ENCODE measurements around the gene SYNRG. TPM values are rescaled to one million over a fixed set of nuclear protein-coding genes. Genes with fewer than 3 reads are reported as not detected.
A peak's percentile ranks its signal among the peaks of the same experiment; 100 is the strongest.

Gene SYNRG
- total RNA-seq, 2 experiments from 2014 or later: 40.4 to 40.5 TPM

DNA sequence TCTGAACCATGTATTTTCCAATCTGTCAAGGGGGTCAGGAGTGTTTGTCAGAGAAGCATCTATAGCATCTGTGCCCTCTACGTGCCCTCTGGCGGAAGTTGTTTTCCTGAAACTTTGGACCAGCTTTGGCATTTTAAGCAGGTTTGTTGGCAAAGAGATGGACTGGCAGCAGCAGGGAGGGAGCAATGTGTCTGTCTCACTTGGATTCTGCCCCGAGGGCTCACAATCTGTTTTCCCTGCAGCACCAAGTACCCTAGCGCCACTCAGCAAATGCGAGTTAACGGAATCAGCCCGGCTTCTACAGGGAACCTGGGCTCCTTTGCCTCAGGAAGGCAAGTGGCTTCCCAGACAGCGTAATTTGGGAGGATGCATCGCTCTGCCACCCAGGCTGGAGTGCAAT lies 102.1 kb downstream of the SYNRG start:
- no peak for DNase-seq
- no peaks in the 10 kb centered on the region for H3K9me3 Mint-ChIP-seq
- no peaks in the 10 kb centered on the region for H3K27me3 Mint-ChIP-seq
- no peak overlapping the region for H3K4me3 Mint-ChIP-seq
- peaks cover 20% of the 10 kb centered on the region for H3K4me1 Mint-ChIP-seq
- no peak overlapping the region for H3K27ac Mint-ChIP-seq
- peaks cover 3% of the 10 kb centered on the region for H3K36me3 Mint-ChIP-seq

DNA sequence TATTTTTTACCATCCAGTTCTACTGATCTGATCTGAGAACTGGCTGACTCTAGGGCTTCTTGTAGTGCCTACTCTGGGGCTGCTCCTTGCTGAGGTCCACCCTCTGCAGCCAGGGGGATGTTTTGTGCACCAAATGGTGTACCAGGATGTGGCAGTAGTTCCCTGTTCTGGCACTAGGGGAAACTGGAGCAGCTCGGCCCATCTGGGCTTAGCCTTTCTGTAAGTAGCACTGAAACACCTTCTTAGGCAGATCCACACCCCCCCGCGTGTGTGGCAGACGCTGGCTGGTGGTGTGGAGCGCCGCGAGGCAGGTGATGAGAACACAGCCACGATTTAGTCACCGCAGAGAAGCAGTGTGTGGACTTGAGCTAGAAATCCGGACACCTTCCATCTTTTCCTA lies 102.5 kb downstream of the SYNRG start:
- Mint-ChIP-seq H3K36me3 (peaks cover 3% of the 10 kb centered on the region), H3K4me1 (peaks cover 20% of the 10 kb centered on the region), H3K27ac (no peak overlapping the region), H3K9me3 (no peaks in the 10 kb centered on the region), H3K27me3 (no peaks in the 10 kb centered on the region), H3K4me3 (no peak overlapping the region)
- DNase-seq: no peak

DNA sequence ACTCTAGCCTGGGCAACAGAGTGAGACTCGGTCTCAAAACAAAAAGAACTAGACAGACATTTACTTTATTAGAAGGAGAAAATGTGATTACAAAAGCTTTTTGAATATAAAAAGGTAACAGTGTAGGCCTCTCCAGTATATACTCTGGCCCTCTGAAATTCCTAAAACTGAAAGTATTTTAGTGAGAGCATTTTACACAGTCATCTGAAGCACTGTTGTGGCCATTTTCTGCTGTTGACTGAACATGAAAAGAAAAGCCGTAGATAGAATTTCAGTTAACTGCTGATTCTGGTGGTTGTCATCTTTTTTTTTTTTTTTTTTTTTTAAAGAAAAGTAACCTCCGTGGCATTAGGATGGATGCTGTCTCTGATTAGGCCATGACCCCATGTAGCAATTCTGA lies 103.9 kb downstream of the SYNRG start:
- no peaks in the 10 kb centered on the region for H3K27me3 Mint-ChIP-seq
- H3K27ac Mint-ChIP-seq: no peak overlapping the region
- H3K4me1 Mint-ChIP-seq: peaks cover 15% of the 10 kb centered on the region
- no peak overlapping the region for H3K4me3 Mint-ChIP-seq
- no peaks in the 10 kb centered on the region for H3K36me3 Mint-ChIP-seq
- DNase-seq: no peak
- no peaks in the 10 kb centered on the region for H3K9me3 Mint-ChIP-seq

DNA sequence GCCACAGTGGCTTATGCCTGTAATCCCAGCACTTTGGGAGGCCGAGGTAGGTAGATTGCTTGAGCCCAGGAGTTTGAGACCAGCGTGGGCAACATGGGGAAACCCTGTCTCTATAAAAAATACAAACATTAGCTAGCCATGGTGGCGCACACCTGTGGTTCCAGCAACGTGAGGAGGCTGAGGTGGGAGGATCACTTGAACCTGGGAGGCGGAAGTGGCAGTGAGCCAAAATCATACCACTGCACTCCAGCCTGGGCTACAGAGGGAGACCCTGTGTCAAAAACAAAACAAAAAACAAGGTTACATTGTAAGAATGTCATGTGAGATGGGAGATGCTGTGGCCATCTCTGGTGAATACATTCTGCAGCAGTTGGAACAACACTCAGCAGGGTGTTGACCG lies 106.1 kb downstream of the SYNRG start:
- Mint-ChIP-seq H3K27me3 (no peaks in the 10 kb centered on the region), H3K36me3 (no peaks in the 10 kb centered on the region), H3K9me3 (no peaks in the 10 kb centered on the region), H3K4me3 (no peak overlapping the region), H3K27ac (no peak overlapping the region), H3K4me1 (peaks cover 11% of the 10 kb centered on the region)
- DNase-seq: no peak

DNA sequence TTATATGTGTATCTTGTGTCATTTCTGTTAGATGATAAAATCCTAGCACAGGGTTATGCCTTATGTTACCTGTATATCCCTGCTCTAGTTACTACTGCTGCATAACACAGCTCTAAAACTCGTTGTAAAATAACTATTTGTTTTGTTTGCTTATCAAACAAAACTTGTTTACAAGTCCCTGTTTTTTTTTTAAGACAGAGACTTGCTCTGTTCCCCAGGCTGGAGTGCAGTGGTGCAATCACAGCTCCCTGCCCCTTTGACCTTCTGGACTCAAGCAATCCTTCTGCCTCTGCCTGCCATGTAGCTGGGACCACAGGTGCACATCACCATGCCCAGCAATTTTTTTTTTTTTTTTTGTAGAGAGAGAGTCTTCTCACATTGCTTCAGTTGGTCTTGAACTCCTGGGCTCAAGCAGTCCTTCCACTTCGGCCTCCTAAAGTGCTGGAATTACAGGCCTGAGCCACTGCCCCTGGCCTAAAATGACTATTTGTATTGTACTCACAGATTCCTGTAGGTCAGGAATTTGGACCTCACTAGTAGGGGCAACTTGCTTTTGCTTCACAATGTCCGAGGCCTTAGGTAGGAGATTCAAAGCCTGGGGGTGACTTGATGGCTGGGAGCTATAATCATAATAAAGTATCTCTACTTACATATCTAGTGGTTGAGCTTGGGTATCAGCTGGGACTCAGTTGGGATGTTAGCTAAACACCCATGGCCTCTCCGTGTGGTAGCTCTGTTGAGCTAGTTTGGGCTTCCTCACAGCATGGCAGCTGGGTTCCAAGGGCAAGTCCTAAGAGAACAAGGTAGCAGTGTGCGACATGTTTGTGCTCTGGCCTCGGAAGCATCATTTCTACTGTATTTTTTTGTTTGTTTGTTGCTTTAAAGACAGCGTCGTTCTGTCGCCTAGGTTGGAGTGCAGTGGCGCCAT lies 106.9 kb downstream of the SYNRG start:
- H3K36me3 Mint-ChIP-seq: no peaks in the 10 kb centered on the region
- no peak overlapping the region for H3K4me3 Mint-ChIP-seq
- no peak for DNase-seq
- H3K4me1 Mint-ChIP-seq: peaks cover 11% of the 10 kb centered on the region
- H3K27ac Mint-ChIP-seq: no peak overlapping the region
- H3K9me3 Mint-ChIP-seq: no peaks in the 10 kb centered on the region
- H3K27me3 Mint-ChIP-seq: no peaks in the 10 kb centered on the region

DNA sequence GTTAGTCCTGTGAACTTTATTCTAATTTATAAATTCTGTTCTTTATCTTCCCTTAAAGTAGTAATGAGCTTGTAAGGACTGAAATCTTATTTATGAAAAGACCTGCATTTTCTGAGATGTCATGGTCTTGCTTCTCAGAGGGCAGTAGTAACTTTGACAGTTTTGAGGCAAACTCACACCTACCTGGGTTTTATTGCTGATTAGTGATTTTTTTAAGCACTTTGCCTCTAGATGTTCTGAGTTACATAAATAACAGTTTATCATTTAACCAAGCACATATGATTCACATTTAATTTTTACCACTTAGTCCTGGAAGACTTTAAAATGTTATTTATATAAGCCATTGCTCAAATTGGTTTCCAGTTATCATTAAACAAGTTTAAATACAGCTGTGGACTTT lies 108.8 kb downstream of the SYNRG start:
- Mint-ChIP-seq H3K27me3 (no peaks in the 10 kb centered on the region), H3K36me3 (no peaks in the 10 kb centered on the region), H3K4me3 (no peak overlapping the region), H3K27ac (no peak overlapping the region), H3K9me3 (no peaks in the 10 kb centered on the region), H3K4me1 (peaks cover 4% of the 10 kb centered on the region)
- DNase-seq: no peak

DNA sequence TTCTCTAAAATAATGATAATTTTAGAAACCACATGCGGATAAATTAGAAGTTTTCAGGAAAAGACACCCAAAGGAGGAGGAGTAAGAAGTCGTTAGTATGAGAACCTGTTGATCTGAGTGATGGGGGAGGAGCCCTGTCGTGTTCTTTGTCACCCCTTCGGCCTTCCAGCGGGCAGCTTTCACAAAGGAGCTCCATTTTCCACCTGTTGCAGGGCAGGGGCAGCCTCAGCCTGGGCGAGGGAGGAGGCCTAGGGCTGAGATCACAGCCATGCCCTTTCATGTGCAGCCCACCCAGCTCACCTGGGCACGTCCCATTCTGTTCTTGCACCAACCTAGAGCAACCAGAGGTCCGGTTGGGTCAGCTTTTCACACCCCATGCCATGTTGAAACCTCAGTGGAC lies 114.2 kb downstream of the SYNRG start:
- Mint-ChIP-seq H3K27me3 (no peaks in the 10 kb centered on the region), H3K36me3 (peaks cover 8% of the 10 kb centered on the region), H3K4me3 (no peak overlapping the region), H3K27ac (no peak overlapping the region), H3K4me1 (peaks cover 30% of the 10 kb centered on the region), H3K9me3 (no peaks in the 10 kb centered on the region)
- DNase-seq: no peak

DNA sequence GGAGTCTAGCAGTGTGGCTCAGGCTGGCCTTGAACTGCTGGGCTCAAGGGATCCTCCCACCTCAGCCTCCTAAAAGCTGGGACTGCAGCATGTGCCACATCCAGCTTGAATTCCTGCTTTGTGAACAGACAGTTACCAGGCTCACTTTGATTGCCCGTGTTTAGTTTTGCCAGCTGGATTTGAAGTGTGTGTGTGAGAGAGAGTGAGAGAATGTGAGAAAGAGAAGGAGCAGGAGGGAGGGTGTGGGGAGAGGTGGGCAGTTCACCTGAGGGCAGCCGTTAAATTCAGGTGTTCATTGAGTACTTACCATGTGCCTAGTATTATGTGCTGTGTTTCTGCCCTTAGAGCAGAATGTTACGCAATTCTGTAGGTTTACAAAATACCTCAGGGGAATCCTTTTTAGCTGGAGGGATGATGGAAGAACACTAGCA lies 114.8 kb downstream of the SYNRG start:
- no peak for DNase-seq
- Mint-ChIP-seq H3K36me3 (peaks cover 8% of the 10 kb centered on the region), H3K4me1 (peaks cover 30% of the 10 kb centered on the region), H3K9me3 (no peaks in the 10 kb centered on the region), H3K4me3 (no peak overlapping the region), H3K27me3 (no peaks in the 10 kb centered on the region), H3K27ac (no peak overlapping the region)

DNA sequence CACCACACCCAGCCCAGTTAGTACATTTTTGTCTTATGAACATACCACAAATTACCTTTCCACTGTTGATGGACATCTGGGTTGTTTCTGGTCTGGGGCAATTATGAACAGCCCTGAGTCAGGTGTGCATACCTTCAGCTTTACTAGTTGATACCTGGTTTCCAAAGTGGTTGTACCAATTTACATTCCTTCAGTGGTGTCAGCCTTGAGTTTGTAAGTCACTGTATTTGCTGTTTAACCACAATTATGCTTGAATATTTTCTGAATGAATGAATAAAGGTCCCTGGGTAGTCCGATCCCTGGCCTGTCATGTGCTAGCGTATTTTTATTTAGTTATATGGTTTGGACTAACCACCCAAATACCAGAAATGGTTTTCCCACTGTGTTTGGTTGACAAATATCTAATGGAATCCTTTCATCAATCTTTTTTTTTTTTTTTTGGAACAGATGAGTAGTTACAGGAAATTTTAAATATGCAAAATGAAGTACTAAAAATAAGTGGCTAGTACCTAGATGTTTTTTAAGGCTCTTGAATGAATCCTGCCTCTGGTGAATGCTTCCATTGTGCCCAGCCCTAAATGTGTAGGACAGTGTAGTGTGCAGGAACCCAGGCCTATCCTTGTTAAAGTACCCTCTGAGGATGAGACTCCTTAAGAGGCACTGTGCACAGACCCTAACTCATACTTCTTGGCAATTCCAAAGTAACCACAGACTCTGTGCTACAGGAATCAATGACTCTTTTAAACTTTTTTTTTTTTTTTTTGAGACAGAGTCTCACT lies 115.8 kb downstream of the SYNRG start:
- no peak overlapping the region for H3K27ac Mint-ChIP-seq
- DNase-seq: no peak
- peaks cover 36% of the 10 kb centered on the region for H3K4me1 Mint-ChIP-seq
- no peaks in the 10 kb centered on the region for H3K27me3 Mint-ChIP-seq
- no peaks in the 10 kb centered on the region for H3K9me3 Mint-ChIP-seq
- no peak overlapping the region for H3K4me3 Mint-ChIP-seq
- H3K36me3 Mint-ChIP-seq: peaks cover 8% of the 10 kb centered on the region

DNA sequence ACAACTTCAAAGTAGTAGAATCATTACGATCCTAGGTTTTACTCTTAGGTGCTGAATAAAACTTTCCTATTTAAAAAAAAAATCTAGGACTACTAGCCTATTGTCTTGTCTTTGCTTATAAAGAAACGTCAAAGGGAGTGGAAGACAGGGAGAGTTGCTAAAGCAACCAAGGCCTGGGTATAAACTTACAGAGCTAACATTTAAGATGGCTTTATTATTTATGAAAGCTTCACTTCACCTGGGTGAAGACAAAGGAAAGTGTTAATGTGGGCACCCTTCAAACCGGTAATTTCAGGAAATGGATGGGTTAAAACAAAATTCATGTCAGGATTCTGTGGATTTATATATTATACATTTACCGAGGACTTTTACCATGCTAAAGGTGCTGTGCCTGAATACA lies 117.1 kb downstream of the SYNRG start:
- H3K36me3 Mint-ChIP-seq: peaks cover 8% of the 10 kb centered on the region
- no peak overlapping the region for H3K27ac Mint-ChIP-seq
- DNase-seq: no peak
- H3K9me3 Mint-ChIP-seq: no peaks in the 10 kb centered on the region
- H3K4me1 Mint-ChIP-seq: peaks cover 43% of the 10 kb centered on the region
- H3K27me3 Mint-ChIP-seq: no peaks in the 10 kb centered on the region
- peak overlapping the region; percentile 7 for H3K4me3 Mint-ChIP-seq

DNA sequence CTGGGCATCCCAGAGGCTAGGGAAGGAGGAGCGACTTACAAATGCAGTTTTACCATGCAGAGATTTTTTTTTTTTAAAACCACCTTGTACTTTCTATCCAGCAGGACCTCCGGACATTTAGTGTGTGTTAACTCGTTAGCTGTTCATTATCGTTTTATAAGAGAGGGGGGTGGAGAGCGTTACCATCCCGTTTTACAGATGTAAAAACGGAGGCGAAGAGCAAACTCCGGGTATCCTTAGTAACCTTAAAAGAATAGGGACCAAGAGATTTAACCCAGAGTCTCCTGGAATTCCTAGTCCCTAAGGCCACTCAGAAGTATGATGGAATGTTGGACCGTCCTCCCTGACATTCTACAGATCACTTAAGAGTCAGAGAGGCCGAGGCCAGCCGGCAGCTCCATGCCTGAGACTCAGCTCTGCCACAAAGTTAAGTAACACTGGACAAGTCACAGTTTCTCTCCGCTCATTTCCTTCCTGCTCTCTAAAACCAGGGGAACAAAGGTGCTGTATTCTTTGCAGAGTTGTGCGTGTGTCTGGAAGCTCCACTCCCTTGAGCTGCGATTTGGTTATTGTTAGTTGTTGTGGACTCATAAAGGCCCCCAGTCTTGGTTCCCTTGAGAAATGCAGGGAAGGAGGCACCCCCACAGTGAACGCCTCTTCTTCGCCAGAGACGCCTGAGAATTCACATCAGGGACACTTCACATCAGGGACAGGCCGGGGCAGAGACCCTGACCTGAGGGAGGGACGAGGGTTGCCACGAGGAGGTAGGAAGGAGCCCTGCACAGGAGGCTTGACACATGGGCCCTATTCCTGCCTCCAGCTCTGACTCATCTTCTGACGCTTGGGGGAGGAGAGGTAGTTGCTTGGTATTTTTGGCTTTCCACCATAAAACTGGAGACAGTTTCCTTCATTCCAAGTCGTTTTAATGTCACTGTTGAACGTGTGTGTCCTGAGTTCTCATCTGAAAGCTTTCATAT lies 118.3 kb downstream of the SYNRG start:
- peaks cover 8% of the 10 kb centered on the region for H3K36me3 Mint-ChIP-seq
- peak; percentile 22 for DNase-seq
- H3K9me3 Mint-ChIP-seq: no peaks in the 10 kb centered on the region

DNA sequence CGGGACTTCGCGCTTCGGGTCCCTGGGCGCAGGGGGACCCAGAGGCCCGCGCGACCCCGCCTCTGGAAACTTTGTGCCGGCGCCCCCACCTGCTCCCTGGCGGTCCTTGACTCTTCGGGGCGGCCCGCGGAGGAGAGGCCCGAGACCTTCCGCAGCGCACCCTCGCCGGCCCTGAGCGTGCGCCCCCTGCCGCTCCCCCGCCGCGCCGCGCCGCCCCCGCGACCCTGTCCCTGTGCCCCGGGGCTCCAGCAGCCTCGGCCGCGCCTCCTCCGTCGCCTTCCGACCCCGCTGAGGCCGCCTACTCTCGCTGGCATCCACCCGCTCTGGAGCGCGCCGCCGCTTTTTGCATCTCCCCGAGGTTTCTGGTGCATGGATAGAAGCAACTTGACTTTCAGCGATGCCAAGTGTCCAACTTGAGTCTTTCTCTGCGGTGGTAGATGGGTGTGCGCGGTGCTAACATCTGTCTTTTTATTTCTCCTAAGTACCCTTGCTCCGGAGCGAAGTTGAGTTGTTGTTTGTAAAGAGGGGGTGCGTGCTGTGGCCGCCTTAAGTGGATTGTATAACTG lies 119.1 kb downstream of the SYNRG start:
- Mint-ChIP-seq H3K9me3 (no peaks in the 10 kb centered on the region), H3K36me3 (peaks cover 8% of the 10 kb centered on the region), H3K4me3 (peak overlapping the region; percentile 86), H3K4me1 (peaks cover 43% of the 10 kb centered on the region), H3K27me3 (no peaks in the 10 kb centered on the region), H3K27ac (peak overlapping the region; percentile 79)
- DNase-seq: peak; percentile 86

More for the DNA sequence above, 118.3 kb downstream of the SYNRG start:
- peaks cover 43% of the 10 kb centered on the region for H3K4me1 Mint-ChIP-seq
- peak overlapping the region; percentile 86 for H3K4me3 Mint-ChIP-seq
- H3K27ac Mint-ChIP-seq: peak overlapping the region; percentile 79
- H3K27me3 Mint-ChIP-seq: no peaks in the 10 kb centered on the region

DNA sequence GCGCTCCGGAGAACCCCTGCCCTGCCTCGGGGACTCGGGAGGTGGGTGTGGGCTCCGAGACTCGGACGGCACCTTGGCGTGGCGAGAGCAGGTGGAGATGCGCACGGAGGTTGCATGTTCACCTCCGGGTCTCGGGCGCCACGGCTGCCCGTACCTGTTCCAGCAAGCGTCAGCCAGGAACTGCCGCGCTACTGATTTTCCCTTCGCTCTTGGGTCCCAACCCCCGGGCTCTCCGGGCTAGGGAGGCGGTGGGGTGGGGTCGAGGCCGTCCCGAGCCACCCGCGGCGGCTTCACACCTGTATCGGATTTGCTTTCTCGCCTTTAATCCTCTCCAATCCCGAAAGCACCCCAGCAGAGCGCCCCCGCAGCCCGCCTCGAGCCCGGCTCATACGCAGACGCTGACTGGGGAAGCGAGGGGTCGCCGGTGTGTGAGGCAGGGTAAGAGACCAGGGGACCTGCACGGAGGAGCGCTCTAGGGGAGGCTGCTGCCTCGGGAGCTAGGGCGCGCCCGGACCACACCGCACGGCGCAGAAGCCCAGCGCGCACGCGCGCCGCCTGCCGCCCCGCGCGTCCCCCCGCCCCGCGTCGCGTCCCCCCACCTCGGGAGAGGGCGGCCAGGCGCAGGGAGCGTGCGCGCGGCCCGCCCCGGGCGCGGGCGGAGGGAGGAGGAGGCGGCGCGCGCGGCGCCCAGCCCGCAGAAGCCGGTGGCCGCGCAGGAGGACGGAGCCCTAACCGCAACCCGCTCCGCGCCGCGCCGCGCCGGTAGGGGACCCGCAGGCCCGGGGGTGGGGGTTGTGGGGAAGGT lies 119.8 kb downstream of the SYNRG start, which contains the start of gene DUSP14:
DUSP14 (plus strand) TSS at position 695 of the 805 bp plus-strand sequence. CDS start 22,382 bp downstream, outside the sequence.
- H3K4me1 Mint-ChIP-seq: peaks cover 43% of the 10 kb centered on the region
- peak within 1 kb of the TSS; percentile 88 for H3K4me3 Mint-ChIP-seq
- H3K36me3 Mint-ChIP-seq: peaks cover 8% of the 10 kb centered on the region
- no peaks in the 10 kb centered on the region for H3K27me3 Mint-ChIP-seq
- peak within 1 kb of the TSS; percentile 85 for H3K27ac Mint-ChIP-seq
- no peaks in the 10 kb centered on the region for H3K9me3 Mint-ChIP-seq
- DNase-seq: peak; percentile 89
